B cell (primary cell): ENCODE measurements around the gene JMJD4.

Source experiments
- EZH2 ChIP-seq: IDR thresholded peaks from 2 replicates; pipeline ENCODE4 v1.6.1; 2012; ENCODE audit warnings: borderline replicate concordance, low read depth, mild to moderate bottlenecking, moderate library complexity, low read length; ENCODE audit not compliant: insufficient read depth, poor library complexity, severe bottlenecking
- TF ChIP-seq, protein P1 (sequence below): fragments of 200-600 bp; IDR thresholded peaks from one replicate; pipeline ENCODE4 v1.8.0; 2022; ENCODE audit warnings: antibody characterized with exemption, mild to moderate bottlenecking

GRCh38 chr1:227735539-227736285, 610 bp upstream of the JMJD4 start:
- TF ChIP-seq, protein P1, sequence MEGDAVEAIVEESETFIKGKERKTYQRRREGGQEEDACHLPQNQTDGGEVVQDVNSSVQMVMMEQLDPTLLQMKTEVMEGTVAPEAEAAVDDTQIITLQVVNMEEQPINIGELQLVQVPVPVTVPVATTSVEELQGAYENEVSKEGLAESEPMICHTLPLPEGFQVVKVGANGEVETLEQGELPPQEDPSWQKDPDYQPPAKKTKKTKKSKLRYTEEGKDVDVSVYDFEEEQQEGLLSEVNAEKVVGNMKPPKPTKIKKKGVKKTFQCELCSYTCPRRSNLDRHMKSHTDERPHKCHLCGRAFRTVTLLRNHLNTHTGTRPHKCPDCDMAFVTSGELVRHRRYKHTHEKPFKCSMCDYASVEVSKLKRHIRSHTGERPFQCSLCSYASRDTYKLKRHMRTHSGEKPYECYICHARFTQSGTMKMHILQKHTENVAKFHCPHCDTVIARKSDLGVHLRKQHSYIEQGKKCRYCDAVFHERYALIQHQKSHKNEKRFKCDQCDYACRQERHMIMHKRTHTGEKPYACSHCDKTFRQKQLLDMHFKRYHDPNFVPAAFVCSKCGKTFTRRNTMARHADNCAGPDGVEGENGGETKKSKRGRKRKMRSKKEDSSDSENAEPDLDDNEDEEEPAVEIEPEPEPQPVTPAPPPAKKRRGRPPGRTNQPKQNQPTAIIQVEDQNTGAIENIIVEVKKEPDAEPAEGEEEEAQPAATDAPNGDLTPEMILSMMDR: no peak
- no peak for TF ChIP-seq EZH2
